GM21723 (cell line): Measurements from ENCODE around the gene STIL.
"Not testable (repeated sequence)": the region's sequence is repeated elsewhere in the genome, so short reads cannot be mapped to it uniquely, and the experiment has no call there.

Experiments used
- ATAC-seq: cut with Tn5 transposase; IDR thresholded peaks from one replicate; pipeline ENCODE4 v1.9.1; 2021; ENCODE audit warnings: mild to moderate bottlenecking, moderate library complexity; ENCODE audit not compliant: unreplicated experiment

Gene STIL

DNA sequence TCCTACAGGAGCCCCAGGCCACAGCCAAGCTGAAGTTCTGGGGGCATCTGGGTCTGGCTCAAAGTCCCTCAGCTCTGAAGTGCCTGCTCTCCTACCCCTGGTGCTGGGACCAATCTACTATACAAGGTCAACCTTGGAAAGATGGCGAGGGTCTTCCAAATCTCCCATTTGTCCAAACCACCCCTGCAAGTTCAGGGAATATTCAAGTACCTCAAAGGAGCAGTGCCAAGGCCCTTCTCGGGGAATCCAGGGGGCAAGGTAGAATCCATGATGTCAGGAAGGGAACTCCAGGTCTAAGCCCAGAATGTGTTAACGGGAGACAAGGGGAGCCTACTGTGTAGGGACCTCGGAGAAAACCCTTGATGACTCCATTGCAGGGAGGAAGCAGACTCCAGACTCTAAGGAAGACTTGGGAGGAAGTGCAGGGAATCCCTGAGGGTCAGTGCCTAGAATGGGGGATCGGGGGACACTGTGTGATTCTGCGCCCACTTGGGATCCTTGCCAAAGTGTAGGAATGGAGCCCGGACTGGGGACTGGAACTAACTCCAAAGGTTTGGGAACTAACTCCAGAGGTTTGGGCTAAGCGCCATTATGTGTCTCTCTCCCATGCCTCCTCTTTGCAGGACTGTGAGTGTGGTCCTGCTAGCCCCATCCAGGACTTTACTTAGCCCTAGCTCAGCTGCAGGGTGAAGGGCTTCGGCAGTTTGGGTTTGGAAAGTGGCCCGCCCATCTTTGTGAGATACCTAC is 90.6 kb downstream of the STIL start:
- ATAC-seq: no peak

DNA sequence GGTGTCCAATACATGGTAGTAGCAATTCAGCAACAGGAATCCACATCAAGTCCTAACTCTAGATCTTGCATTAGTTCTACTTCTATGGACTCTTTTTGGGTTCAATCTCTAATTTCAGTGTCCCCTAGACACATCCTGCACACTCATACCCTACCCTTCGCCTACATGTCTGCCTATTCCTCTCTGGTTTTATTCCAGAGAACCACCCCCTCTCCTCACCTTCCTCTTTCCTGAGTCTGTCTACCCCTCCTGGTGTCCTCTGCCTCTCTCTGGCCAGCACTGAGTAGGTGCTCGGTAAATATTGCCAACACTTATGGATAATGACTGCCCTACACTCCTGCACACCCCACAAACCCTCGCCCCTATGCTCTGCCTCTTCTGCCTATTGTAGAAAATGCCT is 91.5 kb downstream of the STIL start:
- ATAC-seq: no peak

DNA sequence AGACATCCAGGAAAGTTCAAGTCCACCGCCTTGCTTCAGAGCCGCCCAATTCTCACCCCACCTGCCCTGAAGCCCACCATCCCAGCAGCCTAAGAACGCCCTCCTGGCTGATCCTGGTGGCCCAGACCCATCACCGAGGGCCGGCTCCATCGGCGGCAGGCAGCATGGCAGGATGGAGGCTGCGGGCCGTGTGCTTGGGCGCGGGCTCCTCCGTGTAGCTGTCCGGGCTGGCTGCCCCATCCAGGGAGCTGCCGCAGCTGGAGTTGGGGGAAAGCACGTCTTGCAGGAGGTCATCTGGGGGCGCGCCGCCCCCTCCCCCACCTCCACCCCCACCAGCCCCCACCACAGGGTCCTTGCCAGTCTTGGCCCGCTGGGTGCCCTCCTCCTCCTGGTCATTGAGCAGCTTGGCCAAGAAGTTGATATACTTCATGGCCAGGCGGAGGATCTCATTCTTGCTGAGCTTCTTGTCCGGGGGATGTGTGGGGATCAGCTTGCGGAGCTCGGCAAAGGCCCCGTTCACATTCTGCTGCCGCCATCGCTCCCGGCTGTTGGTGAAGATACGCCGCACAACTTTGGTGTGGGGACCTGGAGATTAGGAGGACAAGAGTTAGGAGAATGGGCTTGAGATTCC is 94.2 kb downstream of the STIL start:
- ATAC-seq: no peak

DNA sequence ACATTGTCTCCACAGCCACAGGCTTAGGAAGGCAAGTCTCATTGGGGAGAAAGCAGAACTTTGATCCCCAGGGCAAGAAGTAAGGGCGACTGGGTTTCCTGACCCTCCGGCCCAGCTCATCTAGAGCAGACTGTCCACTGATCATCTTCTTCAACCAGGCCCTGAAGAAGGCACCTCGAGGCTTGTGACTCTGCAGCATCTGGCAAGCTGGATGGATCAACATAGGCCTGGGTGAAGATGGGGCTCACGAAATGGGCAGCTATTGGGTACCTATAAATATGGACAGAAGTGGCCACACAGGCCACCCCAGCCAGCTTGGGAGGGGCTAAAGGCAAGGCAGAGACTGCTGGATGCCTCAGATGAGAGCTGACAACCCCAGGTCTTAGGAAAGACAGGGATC is 94.9 kb downstream of the STIL start:
- ATAC-seq: no peak

DNA sequence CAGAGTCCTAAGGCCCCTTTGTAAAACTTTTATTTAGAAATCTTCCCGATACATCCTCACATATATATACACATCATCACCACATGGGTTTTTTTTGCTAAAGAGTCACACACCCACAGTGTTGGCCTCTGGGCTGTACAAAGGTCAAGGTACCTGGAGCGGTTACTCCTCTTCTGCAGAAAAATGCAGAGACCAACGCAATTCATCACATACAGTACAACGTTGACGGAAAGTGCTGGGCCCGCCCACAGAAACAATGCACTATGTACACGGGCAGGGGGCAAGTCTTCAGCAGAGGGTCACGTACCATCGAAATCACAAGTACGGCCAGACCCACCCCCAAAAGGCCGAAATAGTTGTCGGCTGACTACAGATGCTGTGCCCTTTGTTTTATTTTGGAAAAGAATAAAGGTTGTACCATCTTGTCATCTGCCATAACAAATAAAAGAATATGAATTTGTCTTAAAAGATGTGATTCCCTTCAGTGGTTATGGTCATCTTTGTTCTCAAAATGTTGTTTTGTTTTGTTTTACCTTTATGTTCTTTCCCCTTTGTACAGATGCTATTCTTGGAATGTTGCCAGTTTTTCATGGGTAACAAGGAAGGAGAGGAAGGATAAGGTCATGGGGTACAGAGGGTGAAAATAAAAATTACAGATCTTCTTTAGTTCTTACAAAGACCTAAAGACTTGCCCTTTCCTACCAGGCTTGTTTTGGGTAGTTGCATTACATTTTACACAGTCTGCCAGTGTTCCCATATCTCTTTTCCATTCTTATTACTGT is 97.5 kb downstream of the STIL start:
- ATAC-seq: no peak

DNA sequence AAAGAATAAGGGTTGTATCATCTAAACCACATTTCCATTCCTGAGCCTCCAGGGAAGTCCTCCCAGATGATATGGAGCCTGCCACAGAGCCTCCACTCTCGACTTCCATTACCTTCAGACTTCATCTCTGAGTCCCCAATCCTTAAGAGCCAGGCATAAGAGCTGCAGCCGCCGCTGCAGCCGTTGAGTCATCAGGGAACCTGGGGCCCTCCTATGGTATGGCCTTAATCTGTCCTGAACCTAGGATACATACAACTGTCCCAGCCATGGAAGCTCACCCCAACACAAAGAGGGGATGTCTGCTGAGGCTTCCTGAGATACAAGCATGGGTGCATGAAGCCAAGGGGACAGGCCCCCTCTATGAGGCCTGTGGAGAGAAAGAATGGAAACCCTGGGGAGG is 98.2 kb downstream of the STIL start:
- no peak for ATAC-seq

DNA sequence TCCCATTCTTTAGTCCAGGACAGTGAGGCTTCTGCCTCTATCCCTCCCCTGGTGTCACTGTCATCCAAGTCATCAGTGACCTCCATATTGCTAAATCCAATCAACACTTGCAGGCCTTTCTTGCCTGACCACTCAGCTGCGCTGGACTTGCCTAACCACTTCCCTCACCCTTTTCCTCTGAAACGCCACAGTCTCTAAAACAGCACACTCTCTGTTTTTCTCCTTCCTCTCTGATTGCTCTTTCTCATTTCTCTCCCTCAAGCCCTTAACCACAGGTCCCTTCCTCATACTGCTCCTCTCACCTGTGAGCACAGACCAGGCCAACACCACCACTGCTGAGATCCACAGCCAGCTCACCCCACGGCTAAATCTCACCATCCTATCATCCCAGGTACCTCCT is 99.4 kb downstream of the STIL start:
- ATAC-seq: no peak

DNA sequence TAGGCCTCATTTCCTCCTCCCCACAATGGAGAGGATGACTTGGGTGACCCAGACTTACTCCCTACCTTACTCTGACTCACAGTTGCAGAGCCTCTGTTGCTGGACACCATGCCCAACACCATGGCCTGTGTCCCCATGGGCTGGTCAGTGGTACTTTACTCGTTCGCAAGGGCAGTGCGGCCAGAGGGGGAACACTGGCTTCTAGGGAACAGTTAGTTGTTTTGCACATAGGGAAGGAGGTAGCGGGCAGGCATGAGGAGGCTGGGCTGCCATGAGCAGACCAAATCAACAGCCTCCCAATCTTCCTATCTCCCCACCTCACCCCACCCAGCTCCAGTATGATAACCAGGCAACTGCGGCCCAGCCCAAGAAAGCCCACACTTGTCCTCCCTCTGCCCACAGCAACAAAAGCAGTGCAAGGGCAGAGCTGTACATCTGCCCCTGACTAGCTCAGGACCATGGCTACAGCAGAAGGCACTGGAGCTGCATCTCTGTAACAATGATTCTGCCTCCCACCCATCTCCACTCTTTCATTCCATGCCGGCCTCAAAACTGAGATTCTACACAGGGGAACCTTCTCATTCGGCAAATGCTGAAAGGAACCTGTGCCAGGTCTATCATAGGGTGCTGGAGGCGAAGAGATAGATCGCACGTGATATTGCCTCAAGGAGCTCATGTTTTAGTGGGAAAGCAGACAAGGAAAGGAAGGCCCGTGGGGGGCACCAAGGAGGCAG is 100.5 kb downstream of the STIL start:
- no peak for ATAC-seq

DNA sequence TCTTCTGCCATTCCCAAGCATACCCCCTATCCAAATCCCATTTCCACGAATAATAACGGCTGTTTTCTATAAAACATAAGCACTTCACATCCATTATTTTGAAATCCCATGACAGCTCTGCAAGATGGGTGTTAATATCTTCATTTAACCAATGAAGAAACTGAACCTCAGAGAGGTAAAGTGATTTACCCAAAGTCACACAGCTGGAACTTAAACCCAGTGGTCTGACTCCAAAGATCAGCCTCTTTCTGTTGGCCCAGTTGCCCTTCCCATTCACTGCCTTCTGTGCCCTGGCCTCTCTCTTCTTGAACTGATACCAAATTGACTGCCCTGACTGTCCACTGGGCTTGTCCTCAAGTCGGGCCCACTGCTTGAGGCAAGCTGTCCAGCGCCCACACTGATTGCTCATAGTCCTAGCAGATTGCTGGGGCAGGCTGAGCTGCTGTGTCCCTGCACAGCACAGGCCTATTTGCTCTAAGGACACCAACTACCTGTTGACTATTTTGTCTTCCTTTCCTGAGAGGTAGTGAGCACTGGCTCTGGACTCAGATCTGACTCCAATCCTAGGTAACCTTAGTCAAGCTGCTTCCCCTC is 101.2 kb downstream of the STIL start:
- no peak for ATAC-seq

DNA sequence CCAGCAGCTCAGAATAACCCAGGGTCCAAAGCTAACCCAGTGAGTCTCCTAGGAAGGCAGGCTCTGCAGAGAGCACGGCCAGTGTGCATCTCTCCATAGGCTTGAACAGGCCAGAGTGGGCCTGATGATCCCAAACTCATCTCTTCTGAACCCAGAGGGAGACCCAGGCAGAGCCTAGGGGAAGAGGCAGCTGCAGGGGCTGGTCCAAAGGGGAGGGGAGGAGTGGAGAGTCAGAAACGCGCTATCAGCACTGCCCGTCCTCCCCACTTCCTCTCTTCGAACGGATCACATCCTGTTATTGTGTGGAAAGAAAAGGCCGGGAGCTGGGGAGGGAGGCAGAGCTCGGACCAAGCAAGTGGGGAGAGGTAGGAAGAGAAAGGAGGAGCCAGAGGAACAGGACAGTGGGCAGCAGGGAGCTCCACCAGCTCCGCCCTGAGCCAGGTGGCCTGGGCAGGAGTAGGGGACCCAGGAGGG is 102.1 kb downstream of the STIL start:
- ATAC-seq: no peak

DNA sequence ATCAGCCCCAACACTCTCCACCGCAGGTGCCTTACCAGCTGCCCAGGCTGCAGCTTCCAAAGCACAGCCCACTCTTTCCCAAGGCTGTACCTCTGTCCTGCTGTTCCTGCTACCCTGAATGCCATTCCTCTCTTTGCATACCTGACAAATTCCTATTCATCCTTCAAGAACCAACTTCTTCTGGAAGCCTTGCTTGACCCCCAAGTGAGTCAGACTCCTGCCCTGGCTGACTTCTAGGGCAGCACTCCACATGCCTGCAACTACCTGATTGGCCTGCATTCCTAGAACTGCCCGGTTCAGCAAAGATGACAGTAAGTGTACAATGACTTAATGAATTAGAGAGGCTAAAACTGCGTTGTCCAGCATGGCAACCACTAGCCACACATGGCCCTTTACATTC is 103.3 kb downstream of the STIL start:
- no peak for ATAC-seq

DNA sequence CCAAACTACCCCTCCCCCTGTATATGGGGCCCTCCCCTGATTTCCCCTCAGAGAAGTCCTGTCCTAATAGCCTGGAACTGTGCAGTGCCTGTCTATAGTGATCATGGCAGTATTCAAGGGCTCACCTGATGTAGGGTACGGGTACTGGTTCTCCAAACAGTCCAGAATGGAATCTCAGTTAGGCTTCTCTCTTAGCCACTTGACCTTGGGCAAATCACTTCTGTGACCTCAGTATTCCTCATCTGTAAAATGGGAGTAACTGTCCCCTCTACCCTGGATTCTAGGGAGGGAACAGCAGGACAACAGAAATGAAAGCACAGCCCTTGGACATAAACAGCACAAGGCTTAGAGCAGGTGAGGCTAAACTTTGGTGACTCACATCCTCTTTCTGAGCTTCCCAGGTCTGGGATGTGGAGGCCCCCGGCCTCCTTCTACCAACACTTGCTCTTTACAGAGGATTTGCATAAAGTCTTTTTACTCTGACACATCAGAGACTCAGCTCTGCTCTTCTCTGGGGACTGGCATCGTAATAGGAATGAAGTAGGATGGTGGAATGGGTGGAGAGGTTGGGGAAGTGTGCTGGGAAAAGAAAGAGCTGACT is 104.1 kb downstream of the STIL start:
- ATAC-seq: no peak

DNA sequence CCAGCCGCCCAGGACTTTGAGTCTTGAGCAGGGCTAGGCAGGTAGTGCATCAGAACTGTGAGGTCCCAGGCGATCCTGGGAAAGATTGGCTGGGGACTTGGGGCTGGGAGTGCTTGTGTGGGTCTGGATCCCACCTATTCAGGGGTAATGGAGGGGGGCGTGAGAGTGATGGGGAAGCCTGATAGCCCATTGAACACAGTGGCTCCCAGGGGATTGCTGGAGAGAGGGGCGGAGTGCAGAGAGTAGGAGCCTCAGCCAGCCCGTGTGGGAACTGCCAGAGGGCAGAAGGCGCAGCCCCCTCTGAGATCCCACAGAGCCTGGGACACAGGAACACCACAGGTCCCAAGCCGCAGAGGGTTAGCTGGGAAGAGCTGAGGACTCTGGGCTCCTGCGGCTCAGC is 104.9 kb downstream of the STIL start:
- ATAC-seq: no peak

DNA sequence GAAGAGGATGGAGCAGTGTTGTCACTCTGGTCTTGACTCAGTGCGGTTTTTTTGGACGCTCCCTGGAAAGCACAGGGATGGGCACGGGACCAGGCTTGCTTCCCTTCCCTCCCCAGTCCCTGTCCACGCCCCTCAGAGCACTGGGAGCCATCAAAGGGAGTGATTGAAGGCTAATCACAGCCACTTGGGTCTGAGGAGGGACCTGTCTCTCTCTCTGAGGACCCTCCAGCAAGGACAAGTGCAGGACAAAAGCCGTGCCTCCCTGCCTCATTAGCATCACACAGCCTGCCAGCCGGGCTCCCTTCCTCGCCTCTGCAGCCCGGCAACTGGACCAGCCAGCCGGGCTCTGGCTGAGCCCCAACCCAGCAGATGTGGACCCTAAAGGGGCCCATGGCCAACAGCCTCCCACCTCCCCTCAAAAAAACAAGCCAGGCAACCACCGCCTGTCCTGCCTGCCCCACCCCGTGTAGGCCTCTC is 105.5 kb downstream of the STIL start:
- ATAC-seq: no peak

DNA sequence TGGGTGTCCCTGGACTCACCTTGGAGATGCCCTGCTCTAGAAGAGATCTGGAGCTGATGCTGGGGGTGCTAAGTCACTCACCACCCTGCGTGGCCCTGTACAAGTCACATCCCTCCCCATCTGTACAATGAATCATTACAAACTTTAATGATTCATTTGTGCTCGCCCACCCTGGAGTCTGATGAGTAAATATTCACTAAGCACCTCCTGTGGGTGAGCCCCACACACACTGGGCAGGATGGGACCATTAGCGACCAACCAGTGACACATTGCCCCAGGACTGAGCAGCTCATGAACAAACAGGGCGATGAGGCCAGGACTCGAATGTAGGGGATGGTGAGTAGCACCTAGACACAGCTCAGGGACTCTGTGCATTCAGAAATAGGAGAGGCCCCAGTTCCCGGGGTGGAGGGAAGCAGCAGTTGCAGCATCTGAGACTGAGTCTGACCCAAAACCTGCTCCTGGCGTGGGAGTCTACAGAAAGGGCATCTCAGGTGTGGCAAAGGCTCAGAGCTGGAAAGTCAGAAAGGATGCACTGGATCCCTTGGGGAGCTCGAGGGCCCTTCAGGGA is 106.1 kb downstream of the STIL start:
- ATAC-seq: no peak

DNA sequence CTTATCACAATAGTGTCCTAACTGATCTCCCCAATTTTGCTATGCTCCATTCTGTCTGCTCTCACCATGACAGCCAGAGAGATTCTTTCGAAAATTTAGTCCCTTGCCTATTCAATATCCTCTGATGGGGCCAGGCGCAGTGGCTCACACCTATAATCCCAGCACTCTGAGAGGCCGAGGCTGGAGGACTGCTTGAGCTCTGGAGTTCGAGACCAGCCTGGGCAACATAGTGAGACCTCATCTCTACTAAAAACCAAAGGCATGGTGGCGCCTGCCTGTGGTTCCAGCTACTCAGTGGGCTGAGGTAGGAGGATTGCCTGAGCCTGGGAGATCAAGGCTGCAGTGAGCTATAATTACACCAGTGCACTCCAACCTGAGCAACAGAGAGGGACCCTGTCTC is 108.0 kb downstream of the STIL start:
- ATAC-seq: no peak

DNA sequence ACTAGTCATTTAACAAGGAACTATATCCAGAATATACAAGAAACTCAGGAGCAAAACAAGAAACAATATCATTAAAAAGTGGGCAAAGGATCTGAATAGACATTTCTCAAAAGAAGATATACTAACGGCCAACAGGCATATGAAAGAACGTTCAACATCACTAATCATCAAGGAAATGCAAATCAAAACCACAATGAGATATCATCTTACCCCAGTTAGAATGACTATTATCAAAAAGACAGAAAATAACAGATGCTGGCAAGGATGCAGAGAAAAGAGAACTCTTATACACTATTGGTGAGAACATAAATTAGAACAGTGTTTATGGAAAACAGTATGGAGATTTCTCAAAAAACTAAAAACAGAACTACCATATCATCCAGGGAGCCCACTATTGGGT is 110.4 kb downstream of the STIL start:
- ATAC-seq: not testable (repeated sequence)

DNA sequence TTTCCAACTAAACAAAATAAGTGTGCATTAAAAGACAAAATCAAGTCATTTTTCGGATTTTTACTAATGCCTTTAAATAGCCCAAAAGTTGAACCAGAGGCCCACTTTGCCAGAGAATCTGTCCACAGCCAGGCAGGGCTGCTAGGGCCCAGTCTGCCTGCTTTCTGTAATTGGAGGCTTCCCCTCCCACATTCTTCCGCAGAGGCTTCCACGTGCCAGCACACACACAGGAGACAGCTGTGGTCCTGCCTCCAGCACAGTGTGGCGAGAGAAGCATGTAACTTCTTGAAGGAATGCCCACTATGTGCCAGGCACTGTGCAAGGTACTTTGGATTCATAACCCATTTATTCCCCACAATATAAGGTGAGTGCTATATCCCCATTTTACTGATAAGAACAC is 112.8 kb downstream of the STIL start:
- ATAC-seq: no peak
